DLD1 (cell line): ENCODE data around the gene SOAT2.

Source experiments
- in situ Hi-C: cut with HindIII; loops from 2 replicates; pipeline ENCODE4 v1.10.0; 2017; ENCODE audit warnings: low sequenced_read_pairs

SOAT2 gene

GRCh38 chr12:53064613-53065436, 38.5 kb upstream of the SOAT2 start:
- in situ Hi-C loops: no loop called here

DNA sequence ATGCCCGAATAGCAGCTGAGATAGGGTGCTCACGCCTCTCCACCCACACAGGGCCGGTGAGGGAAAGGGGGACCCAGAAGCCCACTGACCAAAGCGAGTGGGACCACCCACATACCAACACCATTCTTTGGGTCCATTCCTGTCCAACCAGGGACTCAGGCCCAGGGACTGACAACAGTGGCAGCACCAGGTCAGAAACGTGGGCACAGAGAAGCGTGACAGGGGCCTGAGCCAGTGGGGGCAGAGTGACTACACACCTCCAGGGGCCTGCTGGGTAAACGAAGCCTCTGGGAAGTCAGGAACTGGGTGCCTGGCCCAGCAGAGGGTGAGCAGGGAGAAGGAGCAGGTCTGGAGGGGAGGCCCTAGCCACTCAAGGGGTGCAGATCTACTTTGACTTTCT, 37.8 kb upstream of the SOAT2 start:
- in situ Hi-C loops: no loop called here

DNA sequence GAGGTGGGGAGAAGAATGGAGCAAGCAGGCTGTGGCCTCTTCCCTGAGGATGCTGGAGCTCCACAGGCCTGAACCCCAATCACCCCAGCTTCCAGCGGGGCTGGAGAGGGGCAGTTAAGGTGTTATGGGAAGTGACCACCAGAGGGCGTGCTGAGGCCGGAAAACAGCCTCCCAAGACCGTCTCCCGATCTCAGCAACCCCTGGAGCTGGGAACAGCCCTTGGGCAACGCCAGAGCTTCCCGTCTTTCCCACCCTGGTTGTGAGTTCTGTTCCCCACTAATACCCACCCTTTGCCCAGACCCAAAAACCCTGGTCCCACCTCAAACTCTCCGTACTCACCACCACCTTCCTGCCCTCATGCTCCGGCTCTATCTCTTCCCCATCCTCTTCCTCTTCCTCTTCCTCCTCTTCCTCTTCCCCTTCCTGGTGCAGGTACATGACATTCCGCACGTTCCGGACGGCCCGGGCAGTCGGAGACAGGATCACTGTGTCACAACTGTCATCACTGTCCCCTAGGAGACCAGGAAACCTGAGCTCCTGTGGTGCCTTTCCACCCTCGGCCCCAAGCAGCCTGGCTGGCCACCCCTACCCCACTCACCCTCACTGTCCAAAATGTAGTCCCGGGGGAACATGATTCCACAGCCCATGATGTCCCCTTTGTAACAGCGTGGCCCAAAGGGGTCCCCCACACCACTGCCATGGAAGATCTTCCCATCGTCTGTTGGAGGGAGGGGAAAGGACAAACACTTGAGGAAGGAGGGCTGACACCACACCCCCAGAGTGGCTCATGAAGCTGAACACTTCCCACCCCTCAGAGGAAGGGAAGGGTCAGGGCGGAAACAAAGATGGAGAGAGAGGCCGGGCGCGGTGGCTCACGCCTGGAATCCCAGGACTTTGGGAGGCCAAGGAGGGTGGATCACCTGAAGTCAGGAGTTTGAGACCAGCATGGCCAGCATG, 37.0 kb upstream of the SOAT2 start:
- in situ Hi-C loops: no loop called here

DNA sequence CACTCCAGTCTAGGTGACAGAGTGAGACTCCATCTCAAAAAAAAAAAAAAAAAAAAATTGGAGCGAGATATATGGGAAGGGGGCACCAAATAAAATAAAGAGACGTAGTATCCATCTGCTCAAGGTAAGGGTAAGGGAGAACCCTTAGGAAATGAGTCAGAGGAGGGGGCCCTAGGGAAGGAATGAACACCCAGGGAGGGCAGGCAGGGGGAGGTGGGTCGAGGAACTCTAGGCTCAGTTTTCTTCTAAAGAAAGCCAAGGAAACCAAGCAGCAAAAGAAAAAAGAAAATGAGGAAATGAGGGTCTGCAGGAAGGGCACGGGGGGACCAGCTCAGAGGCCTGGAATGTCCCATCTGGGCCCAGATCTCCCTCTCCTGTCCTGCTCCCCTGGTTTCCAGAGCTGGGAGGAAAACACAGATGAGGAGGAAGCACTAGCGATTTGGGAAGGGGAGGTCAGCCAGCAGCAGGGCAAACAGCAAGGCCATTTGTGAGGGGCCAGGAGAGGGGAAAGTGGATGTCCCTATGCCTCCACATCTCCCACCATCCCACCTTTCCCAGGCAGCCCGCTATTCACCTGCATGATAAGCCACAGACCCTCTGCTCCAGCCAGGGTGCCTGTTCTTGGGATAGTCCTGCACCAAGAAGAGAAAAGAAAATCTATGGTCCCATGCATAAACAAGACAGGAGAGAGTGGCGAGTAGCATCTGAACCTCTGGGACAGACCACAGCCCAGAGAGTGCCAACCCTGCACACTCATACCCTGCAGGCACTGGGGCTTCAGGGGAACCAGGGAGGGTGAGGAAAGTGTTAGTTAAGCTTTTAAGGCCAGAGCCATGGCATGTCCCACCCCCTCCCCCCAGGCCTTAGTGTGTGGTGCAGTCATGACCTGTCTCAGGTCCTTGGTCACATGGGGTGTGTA, 36.0 kb upstream of the SOAT2 start:
- in situ Hi-C loops: no loop called here

GRCh38 chr12:53067993-53068770, 35.1 kb upstream of the SOAT2 start:
- in situ Hi-C loops: no loop called here

GRCh38 chr12:53068811-53069585, 34.3 kb upstream of the SOAT2 start:
- in situ Hi-C loops: no loop called here

- in situ Hi-C loops: no loop called here
Observed at GRCh38 chr12:53069621-53070410, 33.5 kb upstream of the SOAT2 start.

DNA sequence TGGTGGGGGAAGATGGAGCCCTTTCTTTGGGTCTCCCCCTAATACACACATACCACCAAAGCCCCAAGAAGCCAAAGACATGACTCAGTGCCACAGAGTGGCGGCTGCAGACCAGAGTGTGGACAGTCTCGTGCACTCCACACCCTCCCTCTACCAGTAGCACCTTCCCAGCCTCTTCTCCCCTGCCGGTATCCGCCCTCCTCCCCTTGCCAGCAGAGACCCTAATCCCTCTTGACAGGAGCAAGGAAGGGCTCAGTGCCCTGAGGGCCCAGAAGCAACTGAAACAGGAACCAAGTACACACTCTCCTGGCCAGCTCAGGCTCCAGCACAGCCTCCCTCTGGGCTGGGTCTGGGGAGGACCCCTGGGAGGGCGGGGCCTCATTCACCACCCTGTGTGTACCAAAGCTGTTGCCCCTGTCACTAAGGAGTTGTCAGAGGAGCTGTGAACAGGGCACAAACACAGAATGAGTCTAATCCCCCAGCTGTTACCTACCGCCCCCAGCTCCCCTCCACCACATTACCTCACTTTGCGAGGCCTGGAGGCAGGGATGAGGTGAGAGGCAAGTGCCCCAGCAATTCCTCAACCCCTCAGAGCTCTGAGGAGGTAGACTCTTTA, 32.3 kb upstream of the SOAT2 start:
- in situ Hi-C loops: no loop called here

GRCh38 chr12:53071591-53072551, 31.4 kb upstream of the SOAT2 start:
- in situ Hi-C loops: no loop called here

GRCh38 chr12:53073881-53074280, 29.4 kb upstream of the SOAT2 start:
- in situ Hi-C loops: no loop called here

GRCh38 chr12:53074283-53074998, 28.8 kb upstream of the SOAT2 start:
- in situ Hi-C loops: no loop called here

DNA sequence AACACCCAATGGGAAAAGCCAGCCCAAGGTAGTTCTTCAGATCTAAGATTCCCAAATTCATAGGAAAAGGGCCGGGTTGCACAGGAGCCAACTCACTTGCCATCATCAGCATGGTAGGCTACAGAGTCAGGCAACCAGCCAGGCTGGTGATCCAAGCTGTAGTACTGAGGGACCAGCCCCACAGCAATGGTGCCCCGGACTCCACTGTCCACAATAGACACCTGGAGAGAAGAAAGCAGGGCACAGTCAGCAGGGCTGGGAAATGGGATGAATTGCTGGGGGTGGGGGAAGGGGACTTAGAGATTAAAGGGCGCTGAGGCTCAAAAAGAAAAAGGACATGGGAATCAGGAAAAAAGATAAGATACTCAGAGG, 28.3 kb upstream of the SOAT2 start:
- in situ Hi-C loops: no loop called here

DNA sequence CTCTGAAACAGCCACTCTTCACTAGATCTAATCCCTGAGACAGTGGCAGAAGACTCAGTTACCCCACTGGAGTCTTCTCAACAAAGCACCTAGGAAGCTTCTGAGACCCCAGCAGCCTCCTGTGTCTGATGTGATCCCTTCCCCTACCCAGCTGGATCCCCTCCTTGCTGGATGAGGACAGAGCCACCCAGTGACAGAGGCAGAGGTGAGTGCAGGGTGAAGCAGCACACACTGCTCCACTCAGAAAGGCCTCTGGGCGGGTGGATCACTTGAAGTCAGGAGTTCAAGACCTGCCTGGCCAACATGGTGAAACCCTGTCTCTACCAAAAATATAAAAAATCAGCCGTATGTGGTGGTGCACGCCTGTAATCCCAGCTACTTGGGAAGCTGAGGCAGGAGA, 26.8 kb upstream of the SOAT2 start:
- in situ Hi-C loops: no loop called here

- in situ Hi-C loops: no loop called here
Observed at GRCh38 chr12:53077030-53077429, 26.3 kb upstream of the SOAT2 start.

GRCh38 chr12:53078425-53079225, 24.7 kb upstream of the SOAT2 start:
- in situ Hi-C loops: no loop called here
